Activated T-helper 2 cell treated with anti-CD3 and anti-CD28 coated beads, Interferon-gamma antibody, Interleukin-2, Interleukin-4, amounts not matched to agents 10 μg/mL and 5 μg/mL and 100 μg/mL, durations not matched to agents 14 hours and 24 hours and 36 hours (primary cell): ENCODE data around the gene C11orf68. TPM values are rescaled to one million over a fixed set of nuclear protein-coding genes. Genes with fewer than 3 reads are reported as not detected.

Source experiments
- DNase-seq: peaks from one replicate; pipeline ENCODE4 v3.0.0; 2021; ENCODE audit warnings: low spot score
- H3K27ac Mint-ChIP-seq: one replicate; pipeline ENCODE4 v1.8.0; 2021; ENCODE audit warnings: mixed read lengths
- H3K27me3 Mint-ChIP-seq: one replicate; pipeline ENCODE4 v1.8.0; 2021; ENCODE audit warnings: low read depth, mixed read lengths
- H3K36me3 Mint-ChIP-seq: one replicate; pipeline ENCODE4 v1.8.0; 2021; ENCODE audit warnings: low read depth, mixed read lengths
- H3K4me1 Mint-ChIP-seq: one replicate; pipeline ENCODE4 v1.8.0; 2021; ENCODE audit warnings: low read depth, mixed read lengths
- H3K4me3 Mint-ChIP-seq: one replicate; pipeline ENCODE4 v1.8.0; 2021; ENCODE audit warnings: low read depth, mild to moderate bottlenecking, moderate library complexity, mixed read lengths
- H3K9me3 Mint-ChIP-seq: one replicate; pipeline ENCODE4 v1.8.0; 2021; ENCODE audit warnings: mixed read lengths
- intact Hi-C: fragments of 100-400 bp; cut with micrococcal nuclease; formaldehyde crosslinking; loops from one replicate; pipeline ENCODE4 v1.15.1; 2023
- total RNA-seq: library from RNA; stranded (reverse); gene quantifications from 2 replicates; pipeline ENCODE4 v1.2.3, GENCODE V29; 2022

Gene C11orf68
- total RNA-seq, 1 donor from 2014 or later: 23.8 TPM

DNA sequence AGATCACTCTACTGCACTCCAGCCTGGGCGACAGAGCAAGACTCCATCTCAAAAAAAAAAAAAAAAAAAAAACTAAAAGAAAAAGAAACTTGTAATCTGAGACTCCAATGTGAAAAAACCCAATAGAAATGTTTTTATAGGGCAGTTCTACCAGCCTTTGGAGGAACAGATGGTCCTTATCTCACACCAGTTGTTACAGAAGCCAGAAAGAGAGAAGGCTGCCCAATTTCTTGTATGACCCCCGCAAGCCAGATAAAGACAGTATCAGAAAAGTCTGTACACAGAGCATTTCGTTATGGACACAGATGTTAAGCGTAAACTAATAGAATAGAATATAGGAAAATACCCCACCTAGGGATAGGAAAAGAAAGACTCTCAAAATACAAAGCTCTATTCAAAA lies 15.2 kb upstream of the C11orf68 start:
- Mint-ChIP-seq H3K27ac (no peak overlapping the region), H3K9me3 (no peaks in the 10 kb centered on the region), H3K4me3 (no peak overlapping the region), H3K4me1 (peaks cover 8% of the 10 kb centered on the region), H3K36me3 (no peaks in the 10 kb centered on the region), H3K27me3 (no peaks in the 10 kb centered on the region)
- no peak for DNase-seq
- intact Hi-C loops: no loop called here

DNA sequence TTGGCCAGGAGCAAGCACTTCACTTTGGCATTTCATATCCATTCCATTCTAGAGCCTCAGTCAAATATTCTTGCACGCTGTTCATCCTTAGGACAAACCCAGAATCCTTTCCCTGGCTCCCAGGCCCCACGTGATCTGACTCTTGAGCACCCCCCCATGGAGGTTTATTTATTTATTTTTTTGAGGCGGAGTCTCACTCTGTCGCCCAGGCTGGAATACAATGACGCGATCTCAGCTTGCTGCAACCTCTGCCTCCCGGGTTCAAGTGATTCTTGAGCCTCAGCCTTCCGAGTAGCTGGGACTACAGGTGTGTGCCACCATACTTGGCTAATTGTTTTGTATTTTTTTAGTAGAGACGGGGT lies 13.7 kb upstream of the C11orf68 start:
- DNase-seq: no peak
- H3K4me1 Mint-ChIP-seq: peaks cover 23% of the 10 kb centered on the region
- H3K9me3 Mint-ChIP-seq: no peaks in the 10 kb centered on the region
- H3K36me3 Mint-ChIP-seq: no peaks in the 10 kb centered on the region
- H3K27me3 Mint-ChIP-seq: no peaks in the 10 kb centered on the region
- no peak overlapping the region for H3K4me3 Mint-ChIP-seq
- intact Hi-C loops: no loop called here
- H3K27ac Mint-ChIP-seq: no peak overlapping the region

DNA sequence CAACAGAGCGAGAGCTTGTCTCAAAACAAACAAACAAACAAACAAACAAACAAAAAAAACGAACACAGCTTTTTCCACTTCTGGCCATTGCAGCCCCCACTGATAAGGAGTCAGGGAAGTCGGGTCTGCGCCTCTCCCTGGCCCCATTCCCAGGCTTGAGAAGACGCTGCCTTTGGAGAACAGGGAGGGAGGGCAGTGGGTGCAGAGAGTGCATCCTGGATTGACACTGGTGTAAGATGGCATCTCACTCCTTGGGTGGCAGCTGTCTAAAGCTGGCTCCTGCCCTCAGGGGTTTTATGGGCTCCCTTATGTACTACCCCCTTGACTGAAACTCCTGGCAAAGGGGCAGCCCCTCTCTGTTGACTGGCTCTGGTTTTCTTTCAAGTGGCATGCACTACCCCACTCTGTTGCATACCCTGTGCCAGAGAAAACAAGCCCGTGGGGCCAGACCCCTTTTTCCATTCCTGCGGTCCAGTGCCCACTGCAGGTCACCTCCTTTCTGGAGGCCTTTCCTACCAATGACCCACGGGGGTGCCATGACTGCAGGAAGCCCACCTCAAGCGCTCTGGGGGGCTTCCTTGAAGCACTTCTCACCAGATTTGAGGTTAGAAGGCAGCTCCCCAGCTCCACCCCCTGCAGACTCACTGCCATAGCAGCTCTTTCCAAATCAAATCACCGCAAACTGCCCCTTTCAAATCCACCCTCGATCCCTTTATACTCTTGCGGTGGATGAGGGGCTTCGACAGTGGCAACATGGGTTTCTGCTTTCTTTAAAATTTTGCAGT lies 13.1 kb upstream of the C11orf68 start:
- Mint-ChIP-seq H3K9me3 (no peaks in the 10 kb centered on the region), H3K27ac (peak overlapping the region; percentile 71), H3K27me3 (no peaks in the 10 kb centered on the region), H3K36me3 (no peaks in the 10 kb centered on the region), H3K4me1 (peaks cover 29% of the 10 kb centered on the region), H3K4me3 (no peak overlapping the region)
- intact Hi-C loops: no loop called here
- no peak for DNase-seq

DNA sequence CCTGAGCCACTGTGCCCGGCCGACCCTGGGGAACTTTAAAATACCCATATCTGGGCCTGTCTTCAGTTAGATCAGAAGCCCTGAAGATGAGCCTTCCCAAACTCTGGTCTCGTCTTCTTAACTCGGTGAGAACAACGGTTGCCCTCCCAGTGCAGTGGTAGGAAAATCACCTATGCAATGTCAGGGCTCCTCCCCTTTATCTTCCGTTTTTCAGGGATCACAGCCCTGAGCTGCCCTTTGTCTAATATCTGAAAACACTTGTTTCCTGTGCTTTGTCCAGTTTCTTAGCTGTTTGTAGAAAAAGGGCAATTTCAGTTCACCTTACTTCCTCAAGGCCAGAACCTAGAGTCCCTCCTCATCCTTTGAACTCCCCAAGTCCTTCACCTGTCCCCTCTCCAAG lies 9.8 kb upstream of the C11orf68 start:
- DNase-seq: no peak
- Mint-ChIP-seq H3K4me3 (peak overlapping the region; percentile 57), H3K9me3 (no peaks in the 10 kb centered on the region), H3K4me1 (peaks cover 31% of the 10 kb centered on the region), H3K27me3 (no peaks in the 10 kb centered on the region), H3K36me3 (no peaks in the 10 kb centered on the region), H3K27ac (peak overlapping the region; percentile 89)
- intact Hi-C loops: loop anchor here (1.0 to 5.0 kb wide), 3 partner anchors 9 to 36 kb away; partner anchors contain the start of genes C11orf68, CCDC85B, DRAP1 and SART1

DNA sequence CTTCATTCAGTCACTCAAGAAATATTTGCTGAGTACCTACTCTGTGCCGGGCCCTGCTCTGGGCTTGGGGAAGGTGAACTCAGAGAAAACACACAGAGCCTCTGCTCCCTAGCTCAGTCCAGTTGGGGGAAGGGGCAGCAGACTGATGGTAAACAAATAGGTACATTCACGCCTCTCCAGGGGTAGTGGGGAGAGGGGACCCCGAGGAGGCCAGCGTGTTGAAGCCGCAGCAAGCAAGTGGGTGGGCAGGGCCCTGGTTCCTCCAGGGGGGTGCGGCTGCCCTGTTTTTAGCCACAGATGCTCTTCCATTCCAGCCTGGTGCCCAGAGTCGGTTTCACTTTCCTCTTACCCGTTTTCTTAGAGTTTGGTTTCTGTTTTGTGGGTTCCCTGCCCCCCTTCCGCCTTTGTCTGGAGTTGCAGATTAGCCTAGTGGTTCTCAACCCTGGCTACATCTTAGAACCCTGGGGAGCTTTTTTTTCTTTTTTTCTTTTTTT lies 9.1 kb upstream of the C11orf68 start:
- peak overlapping the region; percentile 89 for H3K27ac Mint-ChIP-seq
- H3K4me1 Mint-ChIP-seq: peaks cover 31% of the 10 kb centered on the region

DNA sequence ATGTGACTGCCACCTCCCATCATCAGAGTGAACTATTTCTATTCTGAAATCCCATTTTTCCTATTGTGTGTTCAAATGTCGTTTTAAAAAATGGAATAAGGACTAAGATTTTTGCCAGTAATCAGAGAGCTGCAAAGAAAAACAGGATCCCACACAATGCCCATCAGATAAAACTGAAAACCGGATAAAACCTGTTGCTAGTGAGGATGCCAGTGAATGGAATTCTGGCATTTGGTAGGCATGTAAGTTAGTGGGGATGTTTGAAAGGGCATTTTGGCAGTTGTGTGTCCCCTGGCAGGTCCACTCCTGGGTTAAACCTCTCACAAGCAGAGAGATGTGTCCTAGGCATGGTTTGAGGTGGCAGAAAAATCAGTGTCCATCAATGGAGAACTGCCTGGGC lies 6.5 kb upstream of the C11orf68 start:
- no peak overlapping the region for H3K27ac Mint-ChIP-seq
- no peak for DNase-seq
- peaks cover 24% of the 10 kb centered on the region for H3K4me1 Mint-ChIP-seq

More for the DNA sequence above, 9.1 kb upstream of the C11orf68 start:
- no peaks in the 10 kb centered on the region for H3K9me3 Mint-ChIP-seq
- no peaks in the 10 kb centered on the region for H3K27me3 Mint-ChIP-seq
- H3K36me3 Mint-ChIP-seq: peaks cover 6% of the 10 kb centered on the region
- H3K4me3 Mint-ChIP-seq: peak overlapping the region; percentile 65
- DNase-seq: peak; percentile 75
- intact Hi-C loops: loop anchor here (1.0 to 5.0 kb wide), 3 partner anchors 9 to 36 kb away; partner anchors contain the start of genes C11orf68, CCDC85B, DRAP1 and SART1

DNA sequence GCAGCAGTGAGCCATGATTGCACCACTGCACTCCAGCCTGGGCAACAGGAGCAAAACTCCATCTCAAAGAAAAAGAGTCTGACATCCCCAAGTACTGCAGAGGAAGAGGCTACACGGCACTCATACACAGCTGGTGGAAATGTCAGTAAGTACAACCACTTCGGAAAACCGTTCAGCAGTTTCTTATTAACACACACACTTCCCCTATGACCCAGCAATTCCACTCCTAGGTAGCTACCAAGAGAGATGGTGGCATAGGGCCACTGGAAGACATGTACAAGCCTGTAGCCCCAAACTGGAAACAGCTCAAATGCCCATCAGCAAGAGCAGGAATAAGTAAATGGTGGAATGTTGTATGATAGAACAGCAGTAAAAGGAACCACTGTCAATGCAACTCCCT lies 3.7 kb upstream of the C11orf68 start:
- Mint-ChIP-seq H3K9me3 (no peaks in the 10 kb centered on the region), H3K4me3 (no peak overlapping the region), H3K27me3 (no peaks in the 10 kb centered on the region), H3K36me3 (peaks cover 30% of the 10 kb centered on the region), H3K27ac (no peak overlapping the region), H3K4me1 (peaks cover 13% of the 10 kb centered on the region)
- intact Hi-C loops: no loop called here
- DNase-seq: no peak

More for the DNA sequence above, 6.5 kb upstream of the C11orf68 start:
- no peak overlapping the region for H3K4me3 Mint-ChIP-seq
- H3K27me3 Mint-ChIP-seq: no peaks in the 10 kb centered on the region
- H3K36me3 Mint-ChIP-seq: peaks cover 23% of the 10 kb centered on the region
- intact Hi-C loops: loop anchor here (5.0 kb wide), 1 partner anchor 33 kb away; the partner anchor contains the start of gene CCDC85B
- no peaks in the 10 kb centered on the region for H3K9me3 Mint-ChIP-seq

DNA sequence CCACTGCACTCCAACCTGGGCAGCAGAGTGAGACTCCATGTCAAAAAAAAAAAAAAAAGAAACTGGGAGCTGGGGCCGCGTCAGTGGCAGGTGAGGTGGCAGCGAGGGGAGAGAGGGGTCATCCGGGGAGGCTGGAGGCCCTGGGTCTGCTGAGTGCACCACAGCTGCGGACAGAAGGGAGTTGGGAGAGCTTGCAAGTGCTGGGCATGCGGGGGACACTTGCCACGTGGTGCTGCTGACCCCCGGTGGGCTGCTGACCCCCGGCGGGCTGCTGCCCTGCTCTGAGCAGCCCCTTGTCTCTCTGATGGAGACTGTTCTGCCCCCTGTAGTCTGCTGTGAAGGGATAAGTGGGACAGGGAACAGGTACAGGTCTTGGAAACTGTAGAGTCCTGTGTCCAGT lies 3.0 kb upstream of the C11orf68 start:
- Mint-ChIP-seq H3K9me3 (no peaks in the 10 kb centered on the region), H3K27me3 (no peaks in the 10 kb centered on the region), H3K4me1 (peaks cover 11% of the 10 kb centered on the region), H3K27ac (no peak overlapping the region), H3K36me3 (peaks cover 34% of the 10 kb centered on the region), H3K4me3 (no peak overlapping the region)
- intact Hi-C loops: no loop called here
- DNase-seq: no peak

DNA sequence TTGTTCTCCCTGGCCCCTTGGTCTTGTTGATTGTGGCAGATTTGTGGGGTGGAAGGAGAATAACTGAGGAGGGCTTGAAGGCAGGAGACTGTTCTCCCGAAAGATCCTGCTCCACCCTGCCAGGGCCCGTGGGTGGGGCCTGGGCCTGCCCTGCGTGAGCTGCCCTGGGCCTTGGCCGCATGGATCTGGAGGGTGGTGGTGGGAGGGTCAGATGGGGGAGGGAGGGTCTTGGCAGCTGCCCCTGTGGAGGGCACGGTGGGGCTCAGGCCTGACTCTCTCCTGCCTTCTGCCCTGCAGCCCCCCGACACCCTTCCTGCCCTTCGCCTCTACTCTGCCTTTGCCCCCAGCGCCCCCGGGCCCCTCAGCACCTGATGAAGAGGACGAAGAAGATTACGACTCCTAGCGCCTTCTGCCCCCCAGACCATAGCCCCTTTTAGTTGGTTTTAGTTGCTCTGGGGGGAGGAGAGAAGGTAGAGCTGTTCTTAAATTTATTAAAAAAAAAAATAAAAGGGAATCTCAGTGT lies 2.2 kb upstream of the C11orf68 start:
- Mint-ChIP-seq H3K27ac (no peak overlapping the region), H3K27me3 (no peaks in the 10 kb centered on the region), H3K9me3 (no peaks in the 10 kb centered on the region), H3K4me1 (peaks cover 13% of the 10 kb centered on the region), H3K4me3 (peak overlapping the region; percentile 88), H3K36me3 (peaks cover 40% of the 10 kb centered on the region)
- intact Hi-C loops: no loop called here
- DNase-seq: no peak

DNA sequence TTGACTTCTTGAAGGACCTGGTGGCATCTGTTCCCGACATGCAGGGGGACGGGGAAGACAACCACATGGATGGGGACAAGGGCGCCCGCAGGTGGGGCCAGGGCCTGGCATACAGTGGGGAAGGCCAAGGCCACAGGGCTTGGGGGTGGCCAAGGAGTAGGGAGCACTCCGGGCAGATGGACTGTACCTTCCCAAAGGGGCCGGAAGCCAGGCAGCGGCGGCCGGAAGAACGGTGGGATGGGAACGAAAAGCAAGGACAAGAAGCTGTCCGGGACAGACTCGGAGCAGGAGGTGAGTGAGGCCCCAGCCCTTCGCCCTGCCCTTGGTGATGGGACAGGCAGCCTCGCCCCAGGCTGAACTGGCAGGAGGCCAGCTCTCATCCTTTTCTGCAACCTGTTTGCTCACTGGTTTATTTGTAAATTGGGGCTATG lies 1.5 kb upstream of the C11orf68 start:
- H3K27me3 Mint-ChIP-seq: no peaks in the 10 kb centered on the region
- no peaks in the 10 kb centered on the region for H3K9me3 Mint-ChIP-seq
- DNase-seq: no peak
- intact Hi-C loops: no loop called here
- peaks cover 15% of the 10 kb centered on the region for H3K4me1 Mint-ChIP-seq
- H3K36me3 Mint-ChIP-seq: peaks cover 40% of the 10 kb centered on the region
- peak overlapping the region; percentile 85 for H3K27ac Mint-ChIP-seq
- H3K4me3 Mint-ChIP-seq: peak overlapping the region; percentile 88

DNA sequence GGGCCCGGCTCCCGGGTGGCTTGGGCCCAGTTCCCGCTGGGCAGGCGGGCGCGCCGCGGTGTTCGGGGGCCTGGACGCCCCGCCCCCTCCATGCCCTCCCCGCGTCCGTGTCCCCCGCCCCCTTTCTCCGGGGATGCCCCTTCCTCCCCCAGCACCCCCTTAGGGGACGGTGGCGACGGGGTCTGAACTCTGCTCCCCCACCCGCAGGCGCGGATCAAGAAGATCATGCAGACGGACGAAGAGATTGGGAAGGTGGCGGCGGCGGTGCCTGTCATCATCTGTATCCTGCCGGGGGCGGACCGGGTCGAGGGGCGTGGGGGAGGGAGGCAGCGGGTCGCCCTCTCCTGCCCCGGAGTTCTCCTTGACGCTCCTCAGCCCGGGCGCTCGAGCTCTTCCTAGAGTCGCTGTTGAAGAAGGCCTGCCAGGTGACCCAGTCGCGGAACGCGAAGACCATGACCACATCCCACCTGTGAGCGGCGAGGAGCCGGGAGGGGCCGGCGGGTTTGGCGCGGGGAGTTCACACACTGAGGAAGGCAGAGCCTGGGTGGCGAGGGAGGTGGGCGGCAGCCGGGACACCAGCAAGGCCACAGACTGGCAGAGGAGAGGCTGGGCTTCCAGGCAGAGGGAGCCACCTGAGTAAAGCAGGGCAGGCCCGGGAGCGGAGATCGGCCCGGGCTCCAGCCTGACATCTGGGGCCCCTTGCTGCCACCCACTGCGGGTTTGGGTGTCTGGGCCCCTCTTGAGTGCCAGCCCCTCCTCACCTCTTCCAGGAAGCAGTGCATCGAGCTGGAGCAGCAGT lies 910 bp upstream of the C11orf68 start:
- Mint-ChIP-seq H3K36me3 (peaks cover 40% of the 10 kb centered on the region), H3K4me1 (peaks cover 19% of the 10 kb centered on the region), H3K9me3 (no peaks in the 10 kb centered on the region), H3K27me3 (no peaks in the 10 kb centered on the region), H3K27ac (peak overlapping the region; percentile 85), H3K4me3 (peak overlapping the region; percentile 88)
- DNase-seq: no peak
- intact Hi-C loops: loop anchor here (1.0 to 2.0 kb wide), 4 partner anchors 9 to 60 kb away; partner anchors contain the start of genes FOSL1 and SART1

DNA sequence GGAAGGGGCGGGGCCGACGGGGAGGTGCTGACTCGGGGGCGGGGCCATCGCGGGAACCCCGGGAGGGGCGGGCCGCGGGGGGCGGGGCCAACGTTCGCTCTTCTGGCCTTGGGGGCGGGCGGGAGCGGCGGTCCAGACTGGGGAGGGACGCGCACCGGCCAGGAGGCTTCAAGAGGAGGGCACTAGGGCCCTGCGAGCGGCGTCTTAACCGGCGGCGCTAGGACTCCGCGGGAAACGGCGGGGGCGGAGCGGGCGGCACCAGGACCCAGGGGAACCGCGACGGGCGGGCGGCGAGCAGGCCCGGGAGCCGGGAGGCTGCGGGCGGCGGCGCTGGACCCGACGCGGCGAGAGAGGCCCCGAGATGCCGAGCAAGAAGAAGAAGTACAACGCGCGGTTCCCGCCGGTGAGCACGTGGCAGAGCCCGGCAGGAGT lies 295 bp upstream of the C11orf68 start, which contains the start of gene DRAP1:
TSS of gene DRAP1 (plus strand) at position 286 of the 432 bp plus-strand sequence. CDS start at position 362, 76 bp downstream.
- intact Hi-C loops: loop anchor here (1.0 to 2.0 kb wide), 4 partner anchors 9 to 60 kb away; partner anchors contain the start of genes FOSL1 and SART1
- H3K9me3 Mint-ChIP-seq: no peaks in the 10 kb centered on the region
- H3K4me1 Mint-ChIP-seq: peaks cover 19% of the 10 kb centered on the region
- no peaks in the 10 kb centered on the region for H3K27me3 Mint-ChIP-seq
- peak; percentile 97 for DNase-seq
- H3K27ac Mint-ChIP-seq: peak within 1 kb of the TSS; percentile 85
- H3K4me3 Mint-ChIP-seq: peak within 1 kb of the TSS; percentile 88
- peaks cover 40% of the 10 kb centered on the region for H3K36me3 Mint-ChIP-seq
